ENCODE results near the gene ASPN. TPM values are rescaled to one million over a fixed set of nuclear protein-coding genes. Genes with fewer than 3 reads are reported as not detected.

Gene ASPN
- polyA plus RNA-seq, 1 donor from 2014 or later, result 0.35 TPM

DNA sequence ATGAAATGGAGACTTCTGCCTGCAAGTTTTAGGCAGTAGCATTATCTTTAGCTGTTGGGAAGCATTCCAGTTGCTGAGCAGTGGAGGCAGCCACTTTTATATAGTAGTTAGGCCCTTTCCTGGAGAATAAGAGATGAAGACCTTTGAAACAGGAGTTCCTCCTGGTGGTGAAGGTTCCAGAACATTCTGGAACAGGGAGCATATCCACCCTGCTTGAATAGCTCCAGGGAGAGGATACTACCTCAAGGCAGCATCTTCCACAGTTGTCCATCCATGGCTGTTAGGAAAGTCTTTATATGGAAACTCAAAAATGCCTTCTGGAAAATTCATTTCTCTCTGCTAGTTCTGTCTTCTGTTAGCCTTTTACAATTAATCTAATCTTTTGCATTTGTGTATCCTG, 3.0 kb downstream of the ASPN start:
- no peaks in the 10 kb centered on the region for H3K9me3 ChIP-seq (ENCODE audit: low read length)
- no peak overlapping the region for H3K4me3 ChIP-seq (ENCODE audit: low read length)
- no peak overlapping the region for H3K4me2 ChIP-seq (ENCODE audit: low read length)
- H4K20me1 ChIP-seq (ENCODE audit: insufficient read depth), result no peaks in the 10 kb centered on the region
- H3K9ac ChIP-seq (ENCODE audit: low read length), result no peak overlapping the region
- H3K27ac ChIP-seq (ENCODE audit: low read length), result no peak overlapping the region
- TF ChIP-seq SMC3 (conservative IDR thresholded peaks at IDR 0.05; ENCODE audit: poor library complexity) (no peak), TAF1 (IDR thresholded peaks at IDR 0.05; ENCODE audit: low read depth) (no peak), POLR2AphosphoS5 (IDR thresholded peaks at IDR 0.05) (no peak), EP300 (conservative IDR thresholded peaks at IDR 0.05; ENCODE audit: poor library complexity, severe bottlenecking) (no peak), MXI1 (conservative IDR thresholded peaks at IDR 0.05; ENCODE audit: poor library complexity, severe bottlenecking) (no peak), EZH2 (IDR thresholded peaks at IDR 0.05; ENCODE audit: borderline replicate concordance, insufficient read depth, low read length, poor library complexity, severe bottlenecking) (no peak), RAD21 (conservative IDR thresholded peaks at IDR 0.05) (no peak)
- TF ChIP-seq, protein P1, sequence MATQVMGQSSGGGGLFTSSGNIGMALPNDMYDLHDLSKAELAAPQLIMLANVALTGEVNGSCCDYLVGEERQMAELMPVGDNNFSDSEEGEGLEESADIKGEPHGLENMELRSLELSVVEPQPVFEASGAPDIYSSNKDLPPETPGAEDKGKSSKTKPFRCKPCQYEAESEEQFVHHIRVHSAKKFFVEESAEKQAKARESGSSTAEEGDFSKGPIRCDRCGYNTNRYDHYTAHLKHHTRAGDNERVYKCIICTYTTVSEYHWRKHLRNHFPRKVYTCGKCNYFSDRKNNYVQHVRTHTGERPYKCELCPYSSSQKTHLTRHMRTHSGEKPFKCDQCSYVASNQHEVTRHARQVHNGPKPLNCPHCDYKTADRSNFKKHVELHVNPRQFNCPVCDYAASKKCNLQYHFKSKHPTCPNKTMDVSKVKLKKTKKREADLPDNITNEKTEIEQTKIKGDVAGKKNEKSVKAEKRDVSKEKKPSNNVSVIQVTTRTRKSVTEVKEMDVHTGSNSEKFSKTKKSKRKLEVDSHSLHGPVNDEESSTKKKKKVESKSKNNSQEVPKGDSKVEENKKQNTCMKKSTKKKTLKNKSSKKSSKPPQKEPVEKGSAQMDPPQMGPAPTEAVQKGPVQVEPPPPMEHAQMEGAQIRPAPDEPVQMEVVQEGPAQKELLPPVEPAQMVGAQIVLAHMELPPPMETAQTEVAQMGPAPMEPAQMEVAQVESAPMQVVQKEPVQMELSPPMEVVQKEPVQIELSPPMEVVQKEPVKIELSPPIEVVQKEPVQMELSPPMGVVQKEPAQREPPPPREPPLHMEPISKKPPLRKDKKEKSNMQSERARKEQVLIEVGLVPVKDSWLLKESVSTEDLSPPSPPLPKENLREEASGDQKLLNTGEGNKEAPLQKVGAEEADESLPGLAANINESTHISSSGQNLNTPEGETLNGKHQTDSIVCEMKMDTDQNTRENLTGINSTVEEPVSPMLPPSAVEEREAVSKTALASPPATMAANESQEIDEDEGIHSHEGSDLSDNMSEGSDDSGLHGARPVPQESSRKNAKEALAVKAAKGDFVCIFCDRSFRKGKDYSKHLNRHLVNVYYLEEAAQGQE (IDR thresholded peaks at IDR 0.05; ENCODE audit: borderline replicate concordance), result no peak
- TF ChIP-seq, protein P2, sequence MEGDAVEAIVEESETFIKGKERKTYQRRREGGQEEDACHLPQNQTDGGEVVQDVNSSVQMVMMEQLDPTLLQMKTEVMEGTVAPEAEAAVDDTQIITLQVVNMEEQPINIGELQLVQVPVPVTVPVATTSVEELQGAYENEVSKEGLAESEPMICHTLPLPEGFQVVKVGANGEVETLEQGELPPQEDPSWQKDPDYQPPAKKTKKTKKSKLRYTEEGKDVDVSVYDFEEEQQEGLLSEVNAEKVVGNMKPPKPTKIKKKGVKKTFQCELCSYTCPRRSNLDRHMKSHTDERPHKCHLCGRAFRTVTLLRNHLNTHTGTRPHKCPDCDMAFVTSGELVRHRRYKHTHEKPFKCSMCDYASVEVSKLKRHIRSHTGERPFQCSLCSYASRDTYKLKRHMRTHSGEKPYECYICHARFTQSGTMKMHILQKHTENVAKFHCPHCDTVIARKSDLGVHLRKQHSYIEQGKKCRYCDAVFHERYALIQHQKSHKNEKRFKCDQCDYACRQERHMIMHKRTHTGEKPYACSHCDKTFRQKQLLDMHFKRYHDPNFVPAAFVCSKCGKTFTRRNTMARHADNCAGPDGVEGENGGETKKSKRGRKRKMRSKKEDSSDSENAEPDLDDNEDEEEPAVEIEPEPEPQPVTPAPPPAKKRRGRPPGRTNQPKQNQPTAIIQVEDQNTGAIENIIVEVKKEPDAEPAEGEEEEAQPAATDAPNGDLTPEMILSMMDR (IDR thresholded peaks at IDR 0.05; ENCODE audit: poor library complexity, severe bottlenecking), result no peak
- no peaks in the 10 kb centered on the region for H3K27me3 ChIP-seq (ENCODE audit: insufficient read depth, low read depth, low read length)
- H3K36me3 ChIP-seq (ENCODE audit: insufficient read depth, low read length), result no peaks in the 10 kb centered on the region
- no peaks in the 10 kb centered on the region for H3K79me2 ChIP-seq (replicated peaks; ENCODE audit: insufficient read depth, low read length)
- no peaks in the 10 kb centered on the region for H3K9me2 ChIP-seq (ENCODE audit: insufficient read depth, low read length)
- H3F3A ChIP-seq (ENCODE audit: insufficient read depth, low read length, poor library complexity, severe bottlenecking), result no peaks in the 10 kb centered on the region
- H2AFZ ChIP-seq (ENCODE audit: low read depth, low read length), result no peak overlapping the region

DNA sequence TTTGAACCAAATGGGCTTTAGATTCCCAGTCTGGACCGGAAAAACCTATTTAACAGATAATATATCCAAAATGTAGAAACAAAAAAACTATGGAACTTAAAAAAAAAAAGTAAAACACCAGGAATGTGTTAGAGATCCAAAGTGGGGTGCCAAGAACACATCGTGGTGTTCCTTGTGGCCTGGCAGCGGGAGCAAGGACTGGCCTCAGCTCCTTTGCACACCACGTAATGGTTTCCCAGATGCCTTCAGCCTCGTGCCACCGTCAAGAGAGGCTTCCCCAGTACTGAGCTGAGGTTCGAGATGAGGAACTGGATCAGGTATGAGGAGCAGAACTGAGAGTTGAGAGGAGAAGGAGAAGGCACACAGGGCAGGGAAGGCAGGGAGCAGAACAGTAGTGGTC, 3.5 kb downstream of the ASPN start:
- no peak for TF ChIP-seq SMC3 (conservative IDR thresholded peaks at IDR 0.05; ENCODE audit: poor library complexity)
- TF ChIP-seq, protein P1 (IDR thresholded peaks at IDR 0.05; ENCODE audit: borderline replicate concordance), result no peak
- no peaks in the 10 kb centered on the region for H3K79me2 ChIP-seq (replicated peaks; ENCODE audit: insufficient read depth, low read length)
- no peak overlapping the region for H3K9ac ChIP-seq (ENCODE audit: low read length)
- no peak overlapping the region for H2AFZ ChIP-seq (ENCODE audit: low read depth, low read length)
- no peaks in the 10 kb centered on the region for H3F3A ChIP-seq (ENCODE audit: insufficient read depth, low read length, poor library complexity, severe bottlenecking)
- H3K4me2 ChIP-seq (ENCODE audit: low read length), result no peak overlapping the region
- H3K36me3 ChIP-seq (ENCODE audit: insufficient read depth, low read length), result no peaks in the 10 kb centered on the region
- no peaks in the 10 kb centered on the region for H3K9me2 ChIP-seq (ENCODE audit: insufficient read depth, low read length)
- H4K20me1 ChIP-seq (ENCODE audit: insufficient read depth), result no peaks in the 10 kb centered on the region
- H3K27ac ChIP-seq (ENCODE audit: low read length), result no peak overlapping the region
- H3K4me3 ChIP-seq (ENCODE audit: low read length), result no peak overlapping the region
- no peaks in the 10 kb centered on the region for H3K27me3 ChIP-seq (ENCODE audit: insufficient read depth, low read depth, low read length)
- H3K9me3 ChIP-seq (ENCODE audit: low read length), result no peaks in the 10 kb centered on the region

Measured in neural cell (in vitro differentiated cells).